Hepatocyte (in vitro differentiated cells): ENCODE results near the gene VTA1.
"Not testable (repeated sequence)": the region's sequence is repeated elsewhere in the genome, so short reads cannot be mapped to it uniquely, and the experiment has no call there.

ENCODE experiments used
- CTCF ChIP-seq: fragments of 200-600 bp; sonication (generic); IDR thresholded peaks from 2 replicates; pipeline ENCODE4 v1.5.1; 2016; ENCODE audit warnings: antibody characterized with exemption, mild to moderate bottlenecking; ENCODE audit not compliant: poor library complexity
- EZH2 ChIP-seq: fragments of 200-600 bp; sonication (generic); IDR thresholded peaks from 2 replicates; pipeline ENCODE4 v1.6.1; 2016; ENCODE audit warnings: antibody characterized with exemption, mild to moderate bottlenecking, borderline replicate concordance
- EZH2phosphoT487 ChIP-seq: fragments of 200-600 bp; sonication (generic); IDR thresholded peaks from one replicate; pipeline ENCODE4 v1.6.1; 2018; ENCODE audit warnings: antibody characterized with exemption, mild to moderate bottlenecking, low read depth, moderate library complexity; ENCODE audit not compliant: unreplicated experiment, severe bottlenecking

- peak; percentile 63 for TF ChIP-seq CTCF
- TF ChIP-seq EZH2, EZH2phosphoT487: not testable (repeated sequence)
These were observed 85.4 kb downstream of the VTA1 start for GRCh38 chr6:142232206-142233044.
